AG09309 (cell line): Measurements from ENCODE around the gene RALB.

Source experiments
- DNase-seq: peaks from one replicate; pipeline ENCODE4 v3.0.0-alpha.2; 2010; ENCODE audit warnings: low read depth
- H3K4me3 ChIP-seq: 2 replicates; pipeline ENCODE4 v1.5.1; 2011; ENCODE audit warnings: mild to moderate bottlenecking, low read depth, low read length, moderate library complexity; ENCODE audit not compliant: control insufficient read depth
- CTCF ChIP-seq: IDR thresholded peaks from 2 replicates; pipeline ENCODE4 v1.5.1; 2011; ENCODE audit warnings: mild to moderate bottlenecking, low read depth, low read length, inconsistent platforms; ENCODE audit not compliant: insufficient read depth, control insufficient read depth; ENCODE audit errors: missing control alignments

The RALB gene

GRCh38 chr2:120208381-120209353 lies 44.0 kb upstream of the RALB start:
- no peak overlapping the region for H3K4me3 ChIP-seq
- DNase-seq = no peak
- TF ChIP-seq CTCF = no peak

- TF ChIP-seq CTCF = no peak
- no peak overlapping the region for H3K4me3 ChIP-seq
- no peak for DNase-seq
These were observed 43.0 kb upstream of the RALB start for GRCh38 chr2:120209427-120210269.

- no peak for TF ChIP-seq CTCF
These were observed 42.4 kb upstream of the RALB start for GRCh38 chr2:120210270-120210693.

GRCh38 chr2:120218181-120218580 lies 34.5 kb upstream of the RALB start:
- H3K4me3 ChIP-seq = no peak overlapping the region
- TF ChIP-seq CTCF = no peak
- no peak for DNase-seq

More at GRCh38 chr2:120210270-120210693, 42.4 kb upstream of the RALB start:
- no peak overlapping the region for H3K4me3 ChIP-seq
- no peak for DNase-seq

GRCh38 chr2:120219291-120219690 lies 33.4 kb upstream of the RALB start:
- no peak for DNase-seq
- H3K4me3 ChIP-seq = no peak overlapping the region
- no peak for TF ChIP-seq CTCF

- DNase-seq = no peak
- no peak for TF ChIP-seq CTCF
- H3K4me3 ChIP-seq = no peak overlapping the region
These were observed 32.9 kb upstream of the RALB start for GRCh38 chr2:120219766-120220165.
